ENCODE data around the gene YARS2.

The YARS2 gene

DNA sequence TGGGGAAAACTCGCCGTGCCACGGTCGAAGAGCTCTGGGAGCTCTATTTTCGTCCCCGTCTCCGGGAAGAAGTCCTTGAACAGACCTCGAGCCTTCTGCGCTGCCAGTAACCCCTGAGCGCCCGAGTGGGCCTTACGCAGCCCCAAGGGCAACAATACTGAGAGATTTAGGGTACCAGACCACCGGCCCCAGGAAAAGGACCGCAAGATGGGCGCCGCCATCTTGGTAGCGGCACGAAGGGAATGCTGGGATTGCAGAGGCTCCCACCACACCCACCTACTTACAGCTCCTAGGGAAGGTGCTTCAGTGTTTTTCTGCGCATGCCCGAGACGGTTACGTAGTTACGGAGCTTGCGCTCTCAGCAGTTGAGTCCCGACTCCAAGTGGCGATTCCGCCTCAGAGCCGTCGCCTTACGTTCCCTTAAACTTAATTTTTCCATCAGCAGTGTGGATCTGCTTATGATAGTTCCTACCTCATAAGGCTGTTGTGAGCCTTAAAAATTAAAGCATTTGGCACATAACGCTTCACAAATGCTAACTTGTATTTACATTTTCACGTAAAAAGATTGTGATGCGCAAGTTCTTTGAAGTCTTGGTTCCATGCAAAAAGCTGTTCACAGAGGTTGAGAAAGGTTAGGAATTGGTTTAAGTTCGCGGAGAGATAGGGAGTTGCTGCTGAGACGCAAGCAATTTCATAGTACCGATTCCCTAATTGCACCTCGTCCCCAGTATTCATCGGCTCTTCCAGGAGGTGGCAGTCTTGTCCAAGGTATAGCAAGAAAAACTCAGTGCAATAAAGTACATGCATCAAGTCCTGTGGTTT lies at the start of gene YARS2:
TSS of gene YARS2 (minus strand) at position 244 of the 822 bp plus-strand sequence. CDS start at position 221, 23 bp downstream.
- peak; percentile 73 for FAIRE-seq

DNA sequence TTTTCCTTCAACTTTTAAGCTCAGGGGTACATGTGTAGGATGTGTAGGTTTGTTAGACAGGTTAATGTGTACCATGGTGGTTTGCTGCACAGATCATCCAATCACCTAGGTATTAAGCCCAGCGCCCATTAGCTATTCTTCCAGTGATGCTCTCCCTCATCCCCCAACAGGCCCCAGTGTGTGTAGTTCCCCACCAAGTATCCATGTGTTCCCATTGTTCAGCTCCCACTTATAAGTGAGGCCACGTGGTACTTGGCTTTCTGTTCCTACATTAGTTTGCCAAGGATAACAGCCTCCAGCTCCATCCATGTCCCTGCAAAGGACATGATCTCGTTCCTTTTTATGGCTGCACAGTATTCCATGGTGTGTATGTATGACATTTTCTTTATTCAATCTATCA lies 48.6 kb upstream of the YARS2 start:
- no peak for FAIRE-seq

DNA sequence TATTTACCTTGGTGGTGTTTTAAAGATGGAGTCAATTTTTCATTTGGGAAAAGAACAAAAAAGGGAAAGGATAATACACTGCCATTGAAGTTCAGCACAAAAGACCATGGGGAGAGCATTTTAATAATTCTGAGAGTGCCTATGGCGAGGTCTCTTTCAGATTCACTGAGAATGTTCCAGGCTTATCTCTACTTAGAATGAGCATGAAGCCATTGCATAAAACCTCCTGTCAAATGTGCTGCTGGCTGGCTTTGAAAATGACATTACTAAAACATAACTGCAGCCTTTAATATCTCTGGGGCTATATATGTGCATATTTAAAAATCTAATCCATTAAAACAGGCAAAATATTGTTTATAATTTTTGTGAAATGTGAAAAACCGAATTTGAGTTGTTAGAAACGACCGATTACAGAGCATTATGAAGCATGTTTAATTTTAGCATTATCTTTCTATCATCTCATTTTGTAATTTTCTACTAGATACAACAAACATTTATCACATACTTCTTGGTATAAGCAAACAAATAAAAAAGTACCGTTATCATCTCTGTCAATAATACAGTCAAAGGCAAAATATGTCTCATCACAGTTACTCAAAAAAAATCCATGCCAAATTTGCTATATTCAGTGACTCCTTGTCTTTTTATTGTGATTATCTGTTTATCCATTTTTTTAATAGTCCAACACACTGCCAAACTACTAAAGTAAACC lies 45.7 kb upstream of the YARS2 start:
- no peak for FAIRE-seq

DNA sequence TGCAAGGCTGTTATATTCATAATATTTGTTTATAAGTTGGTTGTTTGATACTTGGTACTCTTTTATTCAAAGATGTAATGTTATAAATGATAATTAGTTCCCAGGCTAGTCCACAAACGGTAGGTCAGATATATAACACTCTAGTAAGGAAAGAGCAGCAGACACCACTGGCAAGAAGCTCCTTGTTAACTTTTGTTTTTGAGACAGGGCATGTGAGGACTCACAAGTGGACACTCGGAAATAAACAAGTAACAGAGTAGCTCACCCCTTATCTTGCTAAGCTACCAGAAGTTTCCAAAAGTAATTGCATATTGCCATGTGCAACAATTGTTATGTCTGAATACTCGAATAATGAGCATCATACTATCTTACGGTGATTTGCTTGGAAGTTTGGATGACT lies 38.6 kb upstream of the YARS2 start:
- FAIRE-seq, result no peak

DNA sequence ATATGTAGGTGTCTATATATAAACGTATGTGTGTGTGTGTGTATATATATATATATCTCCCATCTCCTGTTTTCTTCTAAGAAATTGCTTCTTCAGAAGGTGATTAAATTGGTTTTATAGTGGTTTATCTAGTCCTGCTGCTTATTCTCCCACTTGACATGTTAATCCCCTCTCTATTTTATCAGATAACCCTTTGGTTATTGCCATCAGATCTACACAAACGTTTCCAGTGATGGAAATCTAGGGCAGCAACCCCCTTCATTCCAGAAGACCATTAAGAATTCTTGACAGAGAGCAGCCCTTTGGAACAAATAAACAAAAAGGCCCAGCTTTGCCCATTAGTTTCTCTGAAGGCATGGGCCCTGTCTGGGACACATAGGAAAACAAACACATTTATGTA lies 34.2 kb upstream of the YARS2 start:
- no peak for FAIRE-seq

DNA sequence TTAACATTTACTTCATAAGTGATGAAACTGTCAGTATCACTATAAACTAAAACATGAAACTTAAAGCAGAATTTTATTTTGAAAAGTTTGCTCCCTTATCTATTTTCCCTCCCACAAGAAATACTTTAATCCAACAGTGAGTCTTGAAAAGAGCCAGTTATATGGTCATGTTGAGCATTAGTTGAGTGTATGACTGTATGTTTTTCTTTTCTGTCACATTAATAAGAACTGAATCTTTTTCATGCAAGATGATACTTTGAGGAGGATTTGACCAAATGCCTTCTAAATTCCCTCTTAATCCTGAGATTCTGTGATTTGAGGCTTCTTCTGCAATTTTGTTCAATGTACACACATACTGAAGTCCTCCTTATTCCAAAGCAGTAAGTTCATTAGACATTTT lies 33.7 kb upstream of the YARS2 start:
- FAIRE-seq, result no peak

DNA sequence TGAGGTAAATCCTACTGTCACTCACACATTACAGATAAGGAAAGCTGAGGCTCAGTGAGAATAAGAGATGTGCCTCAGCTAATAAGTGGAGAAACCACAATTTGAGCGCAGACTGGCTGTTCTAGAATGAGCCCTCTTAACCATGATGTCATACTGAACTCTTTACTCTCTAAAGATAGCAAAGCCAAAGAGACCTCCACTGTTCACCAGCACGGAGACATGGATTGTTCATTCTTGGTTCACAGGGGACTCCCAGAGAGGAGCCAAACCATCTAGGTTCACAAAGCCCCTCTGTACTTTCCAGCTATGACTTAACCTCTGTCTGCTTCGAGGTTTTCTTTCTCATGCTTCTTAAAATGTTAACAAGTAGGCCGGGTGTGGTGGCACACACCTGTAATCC lies 32.7 kb upstream of the YARS2 start:
- no peak for FAIRE-seq

DNA sequence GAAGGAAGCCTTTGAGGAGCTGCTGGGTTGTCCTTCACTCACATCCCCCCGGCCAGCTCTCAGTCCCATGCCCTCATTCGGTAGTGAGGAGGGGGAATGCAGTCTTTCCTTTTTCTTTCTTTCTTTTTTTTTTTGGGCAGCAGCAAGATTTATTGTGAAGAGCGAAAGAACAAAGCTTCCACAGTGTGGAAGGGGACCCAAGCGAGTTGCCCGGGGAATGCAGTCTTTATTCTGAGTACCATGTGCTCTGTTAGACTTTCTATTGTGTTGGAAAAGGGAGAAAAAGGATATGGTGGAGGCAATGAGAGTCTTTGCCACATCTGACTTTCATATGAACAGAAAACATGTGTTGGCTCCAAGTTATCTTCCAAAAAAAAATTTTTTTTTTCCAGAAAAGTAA lies 29.9 kb upstream of the YARS2 start:
- no peak for FAIRE-seq

DNA sequence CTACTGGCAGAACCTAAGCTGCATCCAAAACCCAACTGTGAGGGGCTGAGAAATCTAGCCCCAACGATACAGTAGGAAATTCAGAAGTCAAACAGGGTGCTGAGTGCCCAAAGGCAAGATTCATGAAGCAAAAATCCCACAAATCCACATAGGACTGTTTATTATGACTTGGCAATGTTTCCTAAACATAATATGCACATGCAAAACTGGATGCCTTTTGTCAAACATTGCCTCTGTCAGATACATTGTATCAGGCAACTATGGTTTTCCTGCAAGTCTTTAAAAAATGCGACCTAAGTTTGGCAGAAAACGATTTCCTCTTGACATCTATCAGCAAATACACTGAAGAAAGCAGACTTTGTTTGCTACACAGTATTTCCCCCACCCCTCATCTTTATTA lies 27.3 kb upstream of the YARS2 start:
- FAIRE-seq, result no peak

DNA sequence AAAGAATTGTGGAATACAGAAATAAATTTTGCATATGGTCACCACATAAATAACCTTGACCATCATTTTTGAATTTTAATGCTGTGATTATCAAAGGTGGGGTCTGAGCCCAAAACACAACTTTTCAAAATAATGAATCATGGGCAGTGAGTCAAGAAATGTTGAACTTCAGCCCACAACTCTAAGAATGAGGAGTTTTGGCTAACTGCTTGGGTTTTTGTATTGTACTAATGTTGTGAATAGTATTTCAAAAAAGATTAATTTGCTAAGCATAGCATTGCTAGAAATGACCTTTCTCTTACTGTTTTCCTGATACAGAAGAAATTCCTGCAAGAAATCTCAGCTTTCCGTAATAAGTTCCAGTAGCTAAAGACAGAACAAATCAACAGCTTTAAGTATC lies 24.4 kb upstream of the YARS2 start:
- no peak for FAIRE-seq

DNA sequence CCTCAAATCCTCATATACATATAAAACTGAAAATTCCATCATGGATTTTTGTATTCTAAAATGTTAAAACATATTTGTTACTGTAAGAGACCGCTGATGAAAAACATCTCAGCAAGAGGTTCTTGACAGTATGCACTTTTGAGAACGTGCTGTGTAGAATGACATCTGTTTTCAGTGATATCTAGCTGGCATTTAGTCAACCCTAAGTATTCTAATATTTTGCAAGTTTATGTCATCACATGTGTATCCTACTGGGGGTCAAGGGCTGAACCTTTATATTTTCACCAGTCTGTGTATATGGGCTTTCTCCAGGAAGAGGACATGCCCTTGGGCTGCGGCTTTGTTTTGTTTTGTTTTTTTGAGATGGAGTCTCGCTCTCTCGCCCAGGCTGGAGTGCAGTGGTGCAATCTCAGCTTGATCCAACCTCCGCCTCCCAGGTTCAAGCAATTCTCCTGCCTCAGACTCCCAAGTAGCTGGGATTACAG lies 22.0 kb upstream of the YARS2 start:
- no peak for FAIRE-seq

DNA sequence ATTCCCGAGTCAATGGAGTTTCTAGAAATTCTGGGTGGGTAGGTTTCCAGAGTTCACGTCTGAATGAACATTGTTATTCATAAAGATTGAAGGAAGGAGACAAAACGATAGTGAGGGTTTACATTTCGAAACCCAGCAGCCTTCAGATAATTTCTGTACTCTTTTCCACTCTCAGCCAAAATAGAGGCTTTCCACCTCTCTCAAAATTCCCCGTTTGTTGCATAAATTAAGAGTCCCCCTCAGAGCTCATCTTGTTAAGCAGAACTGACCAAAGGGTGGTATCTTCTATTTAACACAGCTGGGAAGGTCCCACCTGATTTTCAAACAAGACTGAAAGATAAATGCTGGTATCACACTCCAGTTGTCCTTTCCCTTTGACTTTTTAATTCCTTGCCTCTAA lies 21.5 kb upstream of the YARS2 start:
- FAIRE-seq, result no peak

DNA sequence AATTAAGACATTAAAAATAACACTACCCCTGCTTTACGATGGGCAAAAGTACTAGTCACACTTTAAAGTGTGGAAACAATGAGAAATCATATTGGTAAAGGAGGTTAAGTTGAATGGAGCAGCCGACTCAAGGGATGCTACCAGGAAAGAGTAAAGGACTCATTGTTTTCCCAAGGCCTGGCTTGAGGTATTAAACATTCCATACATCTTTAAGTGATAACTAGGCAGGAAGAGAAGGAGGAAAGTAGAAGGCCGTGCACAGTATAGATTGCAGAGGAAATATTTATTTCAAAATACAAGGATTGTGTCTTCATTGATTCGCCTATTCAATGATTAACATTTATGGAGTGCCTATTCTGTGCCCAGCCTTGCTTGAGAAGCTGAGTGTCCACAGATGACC lies 20.6 kb upstream of the YARS2 start:
- FAIRE-seq, result no peak

DNA sequence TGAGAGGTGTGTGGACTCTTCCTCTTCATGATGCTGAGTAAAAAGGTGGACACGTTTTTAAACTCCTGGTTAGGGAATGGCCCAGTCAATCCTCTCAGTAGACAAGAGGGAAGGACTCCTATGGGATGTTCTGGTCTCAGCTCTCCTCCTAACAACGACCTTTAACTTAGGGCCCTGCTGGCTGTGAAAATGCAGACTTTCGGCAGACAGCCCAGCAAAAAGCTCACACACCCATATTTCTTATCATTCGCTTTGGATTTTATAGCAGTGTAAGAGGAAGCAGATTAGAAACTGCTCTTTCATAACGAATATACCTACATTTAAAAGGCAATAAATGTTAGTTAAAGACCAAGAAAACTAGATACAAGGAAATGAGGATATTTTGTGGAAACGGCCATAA lies 18.0 kb upstream of the YARS2 start:
- FAIRE-seq, result no peak

DNA sequence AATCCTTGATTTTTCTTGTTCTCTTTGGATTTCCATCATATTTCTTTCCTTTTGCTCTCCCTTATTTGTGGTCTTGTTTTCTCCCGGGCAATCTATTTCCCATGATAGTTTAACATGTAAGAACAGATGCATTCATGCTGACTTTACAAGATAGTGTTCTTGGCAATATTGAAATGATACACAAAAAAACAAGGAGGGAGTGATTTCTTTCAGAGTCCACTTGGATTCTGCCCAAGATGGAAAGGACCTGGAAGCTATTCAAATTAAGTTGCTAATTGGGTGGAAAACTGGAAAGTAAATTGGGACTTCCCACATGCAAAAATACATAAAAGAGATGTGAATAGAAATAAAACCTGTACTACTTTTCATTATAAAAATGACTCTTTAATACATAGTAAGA lies 14.4 kb upstream of the YARS2 start:
- FAIRE-seq, result no peak

DNA sequence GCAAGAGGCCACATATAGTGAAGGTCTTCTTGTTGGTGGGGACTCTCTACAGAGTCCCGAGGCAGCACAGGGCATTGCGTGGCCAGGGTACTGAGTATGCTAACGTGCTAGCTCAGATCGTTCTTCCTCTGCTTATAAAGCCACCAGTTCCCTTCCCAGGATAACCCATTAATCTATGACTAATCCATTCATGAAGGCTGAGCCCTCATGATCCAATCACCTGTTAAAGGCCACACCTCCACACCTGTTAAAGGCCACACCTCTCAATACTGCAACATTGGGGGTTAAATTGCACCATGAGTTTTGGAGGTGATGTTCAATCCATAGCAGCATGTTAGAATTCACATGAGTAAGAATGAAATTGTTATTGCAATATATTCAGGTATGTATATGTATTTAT lies 12.8 kb upstream of the YARS2 start:
- no peak for FAIRE-seq

DNA sequence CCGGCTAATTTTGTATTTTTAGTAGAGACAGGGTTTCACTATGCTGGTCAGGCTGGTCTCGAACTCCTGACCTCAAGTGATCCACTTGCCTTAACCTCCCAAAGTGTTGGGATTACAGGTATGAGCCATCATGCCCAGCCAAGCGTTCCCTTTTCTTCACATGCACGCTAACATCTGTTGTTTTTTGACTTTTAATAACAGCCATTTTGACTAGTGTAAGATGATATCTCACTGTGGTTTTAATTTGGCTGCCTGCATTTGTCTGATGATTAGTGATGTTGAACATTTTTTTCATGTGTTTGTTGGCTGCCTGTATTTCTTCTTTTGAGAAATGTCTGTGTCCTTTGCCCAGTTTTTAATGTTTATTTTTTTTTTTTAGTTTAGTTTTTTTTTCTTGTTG lies 10.2 kb upstream of the YARS2 start:
- no peak for FAIRE-seq

DNA sequence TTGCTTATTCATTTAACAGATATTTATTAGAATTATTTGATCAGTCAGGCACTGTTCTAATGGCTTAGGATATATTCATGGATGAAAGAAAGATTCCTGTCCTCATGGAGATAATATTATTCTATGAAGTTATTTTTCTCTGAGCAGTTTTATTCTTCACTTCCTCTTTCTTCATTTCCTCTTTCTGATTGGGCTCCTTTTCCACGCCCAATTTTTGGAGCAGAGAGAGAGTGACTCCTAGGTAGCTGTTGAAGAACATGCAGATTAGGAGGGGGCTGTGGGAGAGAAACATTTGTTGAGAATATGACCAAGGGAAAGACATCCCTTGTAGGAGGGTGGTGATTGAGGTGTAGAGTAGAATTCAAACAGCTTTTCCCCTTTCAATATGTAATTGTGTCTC lies 6.0 kb upstream of the YARS2 start:
- no peak for FAIRE-seq

DNA sequence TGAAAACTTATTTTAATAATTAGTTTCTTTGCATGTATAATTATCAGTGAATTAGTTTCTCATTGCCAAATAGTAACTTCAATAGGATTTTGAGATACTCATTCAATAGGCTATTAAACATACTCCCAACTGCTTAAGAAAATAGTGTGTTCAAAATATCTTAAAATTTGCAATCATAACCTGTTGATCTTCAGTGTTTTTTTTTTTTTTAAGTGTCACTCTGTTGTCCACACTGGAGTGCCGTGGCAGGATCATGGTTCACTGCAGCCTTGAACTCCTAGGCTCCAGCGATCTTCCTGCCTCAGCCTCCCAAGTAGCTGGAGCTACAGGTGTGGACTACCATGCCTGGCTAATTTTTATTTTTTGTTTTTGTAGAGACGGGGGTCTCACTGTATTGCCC lies 1.5 kb upstream of the YARS2 start:
- no peak for FAIRE-seq

DNA sequence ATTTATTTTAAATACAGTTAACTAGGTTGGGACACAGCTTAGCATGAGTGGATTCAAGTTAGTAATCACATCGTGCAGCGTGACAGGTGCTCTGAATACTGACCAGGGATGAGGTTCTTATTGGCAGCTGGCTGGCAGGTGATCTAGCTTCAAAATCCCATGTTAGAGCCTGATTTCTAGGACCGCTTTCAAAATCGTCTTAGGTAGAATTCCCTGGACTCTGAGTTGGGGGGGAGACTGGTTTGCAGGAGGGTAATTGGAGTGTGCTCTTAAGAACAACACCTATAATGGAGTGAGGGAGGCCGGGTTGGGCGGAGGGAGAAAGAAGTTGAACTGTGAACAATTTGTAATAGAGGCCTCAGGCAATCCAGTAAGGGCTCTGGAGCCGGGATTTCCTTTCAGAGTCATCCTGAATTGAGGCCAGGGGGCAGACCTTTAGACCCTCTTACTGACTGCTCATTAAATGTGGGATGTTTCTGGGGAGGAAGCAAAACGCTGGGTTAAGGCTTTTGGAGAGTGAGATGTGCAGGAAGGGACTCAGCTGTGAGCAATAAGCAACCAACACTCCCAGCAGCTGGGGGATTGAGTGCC lies 874 bp upstream of the YARS2 start:
- no peak for FAIRE-seq

DNA sequence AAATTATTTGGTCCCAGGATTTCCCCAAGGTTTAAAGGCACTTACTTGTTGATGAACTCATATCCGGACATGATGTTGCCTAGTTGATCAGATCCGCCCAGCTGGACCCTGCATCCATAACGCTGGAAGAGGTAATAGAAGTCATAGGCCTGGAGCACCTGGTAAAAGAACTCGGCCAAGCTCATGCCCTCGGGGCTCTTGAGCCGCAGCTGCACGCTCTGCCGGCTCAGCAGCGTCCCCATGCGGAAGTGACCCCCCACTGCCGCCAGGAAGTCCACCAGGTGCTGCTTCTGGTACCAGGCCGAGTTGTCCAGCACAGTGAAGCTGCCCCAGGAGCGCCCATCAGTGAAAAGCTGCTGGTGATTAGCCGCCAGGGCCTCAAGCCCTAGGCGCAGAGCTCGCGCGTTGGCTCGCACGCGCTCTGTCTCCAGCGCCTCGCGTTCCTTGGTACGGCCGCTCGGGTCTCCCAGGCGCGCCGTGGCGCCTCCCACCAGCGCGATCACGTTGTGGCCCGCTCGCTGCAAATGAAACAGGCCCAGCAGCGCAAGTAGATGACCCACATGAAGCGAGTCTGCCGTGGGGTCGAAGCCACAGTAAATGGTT lies 545 bp downstream of the YARS2 start:
- FAIRE-seq, result no peak

DNA sequence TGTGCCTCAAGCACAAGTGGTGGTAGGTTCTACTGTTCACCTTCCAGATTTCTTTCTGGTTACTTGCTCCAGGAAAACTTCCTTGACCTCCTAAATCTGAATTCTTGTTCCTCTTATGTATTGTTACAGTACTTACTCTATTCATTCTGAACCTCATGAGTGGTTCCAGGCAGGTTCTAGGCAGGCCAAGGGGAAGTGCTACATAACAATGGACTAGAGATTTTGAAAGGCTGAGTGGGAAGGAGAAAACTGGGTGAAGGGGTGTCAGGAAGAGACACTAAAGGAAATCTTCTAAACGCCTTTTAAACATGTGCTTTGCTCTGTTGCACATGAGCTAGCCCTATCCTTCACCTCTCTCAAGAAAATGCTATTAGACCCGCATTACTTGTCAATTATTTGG lies 1.6 kb downstream of the YARS2 start:
- FAIRE-seq, result no peak

DNA sequence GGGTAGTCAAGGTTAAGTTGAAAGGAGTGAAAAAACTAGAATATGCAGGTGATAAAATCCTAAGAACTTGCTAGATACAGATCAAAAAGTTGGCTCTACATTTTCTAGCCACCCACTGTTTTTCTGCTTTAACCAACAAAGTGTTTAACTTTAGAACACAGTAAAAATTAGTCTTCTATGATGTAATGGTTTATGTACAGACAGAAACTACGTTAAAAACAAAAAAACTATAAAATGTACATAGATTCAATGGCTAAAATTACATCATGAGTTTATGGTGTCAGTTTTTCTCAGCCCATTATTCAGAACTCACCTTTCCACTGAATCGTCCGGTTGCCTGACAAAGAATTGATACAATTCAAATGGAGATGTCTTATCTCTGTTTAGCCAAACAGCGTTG lies 2.1 kb downstream of the YARS2 start:
- no peak for FAIRE-seq

DNA sequence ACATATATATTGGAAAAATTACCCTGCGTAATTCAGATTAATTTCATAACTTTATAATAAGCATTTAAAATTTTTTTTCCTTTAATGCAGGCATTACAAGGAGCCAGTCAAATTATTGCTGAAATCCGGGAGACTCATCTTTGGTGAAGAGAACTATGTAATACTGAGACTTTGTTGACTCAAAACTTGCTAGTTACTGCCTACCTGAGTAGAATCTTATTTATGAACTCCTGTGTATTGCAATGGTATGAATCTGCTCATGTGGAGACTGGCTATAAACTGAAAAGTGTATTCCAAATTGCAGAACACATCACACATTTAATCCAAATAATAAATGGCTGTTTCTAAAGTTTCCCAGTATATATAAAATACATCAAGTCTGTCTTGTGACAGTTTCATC lies 12.4 kb downstream of the YARS2 start:
- no peak for FAIRE-seq

Measured in TTC549 (cell line).